ENCODE data around the gene UIMC1.
A peak's percentile ranks its signal among the peaks of the same experiment; 100 is the strongest.

The UIMC1 gene

DNA sequence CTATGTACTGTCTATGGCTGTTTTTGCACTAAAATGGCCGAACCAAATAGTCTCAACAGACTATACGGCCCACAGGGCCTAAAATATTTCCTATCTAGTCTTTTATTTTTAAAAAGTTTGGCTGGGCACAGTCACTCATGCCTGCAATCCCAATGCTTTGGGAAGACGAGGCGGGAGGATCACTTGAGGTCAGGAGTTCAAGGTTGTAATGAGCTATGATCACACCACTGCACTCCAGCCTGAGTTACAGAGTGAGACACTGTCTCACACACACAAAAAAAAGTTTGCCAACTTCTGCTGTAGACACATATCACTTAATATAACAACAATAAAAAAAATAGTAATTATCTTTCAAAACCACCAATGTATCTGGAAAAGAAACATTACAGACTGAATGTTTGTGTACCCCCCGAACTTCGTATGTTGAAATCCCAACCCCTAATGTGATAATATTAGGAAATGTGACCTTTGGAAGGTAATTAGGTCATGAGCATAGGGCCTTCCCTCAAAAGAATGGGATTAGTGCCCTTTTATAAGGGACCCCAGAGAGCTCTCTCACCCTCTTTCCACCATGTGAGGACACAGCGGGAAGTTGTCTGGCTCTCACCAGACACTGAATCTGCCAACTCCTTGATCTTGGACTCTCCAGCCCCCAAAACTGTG is 53.9 kb downstream of the UIMC1 start:
- DNase-seq (ENCODE audit: low spot score): no peak

DNA sequence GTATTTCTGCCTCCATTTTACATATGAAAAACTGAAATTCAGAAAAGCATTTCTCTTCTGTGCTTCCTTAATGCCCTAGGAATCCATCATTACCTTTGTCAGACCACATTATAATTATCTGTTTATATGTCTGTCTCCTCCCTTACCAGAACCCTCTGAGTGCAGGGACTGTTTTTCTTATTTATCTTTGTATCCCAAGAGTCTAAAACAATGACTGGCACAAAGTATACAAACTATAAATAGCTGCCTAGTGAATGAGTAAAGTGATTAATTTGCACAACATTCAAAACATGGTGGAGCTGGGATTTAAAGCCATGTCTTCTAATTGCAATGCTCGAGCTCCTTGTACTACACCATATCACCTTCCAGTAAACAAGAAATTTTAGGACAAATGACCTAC is 58.1 kb downstream of the UIMC1 start:
- DNase-seq (ENCODE audit: low spot score): no peak

DNA sequence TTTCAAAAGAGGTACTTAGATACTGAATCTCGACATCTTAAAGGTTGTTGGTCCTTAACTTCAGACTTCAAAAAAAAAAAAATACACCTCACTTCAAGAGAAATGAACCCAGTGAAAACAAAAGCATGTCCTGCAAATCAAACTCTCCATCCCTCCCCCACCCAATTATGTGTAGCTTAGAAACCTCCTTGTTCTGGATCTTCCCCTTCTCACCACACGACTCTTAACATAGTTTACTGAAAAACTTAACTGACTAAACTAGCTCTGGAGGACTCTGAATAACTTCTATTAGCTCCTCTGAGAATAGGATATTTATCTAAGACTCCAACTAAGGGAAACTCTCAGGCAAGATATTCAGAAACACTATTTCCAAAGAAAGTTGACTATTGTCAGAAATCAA is 58.7 kb downstream of the UIMC1 start:
- no peak for DNase-seq (ENCODE audit: low spot score)

DNA sequence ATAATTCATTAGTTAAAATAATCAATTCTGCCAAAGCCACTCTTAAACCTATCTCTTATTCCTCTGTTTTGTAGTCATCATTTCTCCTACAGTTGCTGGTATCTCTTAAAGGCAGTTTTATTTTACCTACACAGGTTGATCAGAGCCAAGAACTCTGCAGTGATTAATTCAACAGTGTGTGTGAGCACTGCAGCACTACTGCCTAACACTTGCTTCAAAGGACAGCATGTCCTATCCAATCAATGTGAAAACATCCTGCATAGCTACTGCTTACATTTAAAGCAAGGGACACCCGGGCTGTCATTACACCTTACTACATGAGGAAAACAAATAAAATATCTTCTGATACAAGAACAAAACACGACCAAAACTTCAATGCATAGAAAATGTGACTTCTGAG is 62.3 kb downstream of the UIMC1 start:
- peak; percentile 20 for DNase-seq (ENCODE audit: low spot score)

DNA sequence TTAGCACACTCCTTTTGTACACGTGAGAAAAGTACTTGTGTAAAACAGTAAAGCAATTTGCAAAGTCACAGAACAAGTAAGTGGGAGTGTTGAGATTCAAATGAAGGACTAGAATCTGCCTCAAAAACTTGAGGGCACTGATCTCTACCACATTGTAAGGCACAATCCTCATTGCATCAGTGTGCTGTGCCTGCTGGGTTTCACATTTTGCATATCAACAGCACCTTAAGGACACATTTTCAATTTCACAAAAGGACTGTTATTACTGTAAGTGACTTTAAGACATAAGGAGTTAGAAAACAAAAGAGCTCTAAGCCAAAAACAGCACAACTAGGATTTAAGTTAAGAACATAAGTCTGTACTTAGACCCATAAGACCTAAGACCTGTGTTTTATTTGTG is 62.8 kb downstream of the UIMC1 start:
- DNase-seq (ENCODE audit: low spot score): peak; percentile 28

DNA sequence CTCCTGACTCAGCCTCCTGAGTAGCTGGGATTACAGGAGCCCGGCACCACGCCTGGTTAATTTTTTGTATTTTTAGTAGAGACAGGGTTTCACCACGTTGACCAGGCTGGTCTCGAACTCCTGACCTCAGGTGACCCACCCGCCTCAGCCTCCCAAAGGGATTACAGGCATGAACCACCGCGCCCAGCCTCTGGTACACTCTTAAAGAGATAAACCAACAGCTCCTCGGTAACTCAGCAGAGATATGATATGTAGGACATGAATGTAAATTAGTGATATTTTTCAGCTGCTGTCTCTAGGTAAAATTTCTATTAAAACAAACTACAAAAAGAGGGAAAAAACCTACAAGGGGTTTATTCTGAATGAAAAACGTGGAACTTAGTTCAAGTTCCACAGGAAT is 64.6 kb downstream of the UIMC1 start:
- no peak for DNase-seq (ENCODE audit: low spot score)

DNA sequence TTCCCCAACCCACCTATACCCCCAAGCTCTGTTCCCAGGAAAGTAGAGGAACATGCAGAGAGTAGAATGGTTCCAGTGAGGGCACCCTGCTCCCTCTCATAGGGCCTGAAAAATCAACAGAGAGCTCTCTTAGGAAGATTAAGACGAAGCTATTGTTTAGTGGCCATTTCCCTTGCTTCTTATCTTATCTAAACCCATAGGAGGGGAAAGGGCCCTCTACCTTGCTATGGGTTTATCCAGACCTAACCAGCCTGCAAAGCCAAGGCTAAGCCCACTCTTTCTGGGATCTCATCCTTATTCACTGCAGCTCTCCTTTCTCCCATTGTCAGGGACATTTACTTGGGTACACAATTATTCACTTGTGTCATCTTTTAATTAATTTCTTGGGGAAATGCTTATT is 68.1 kb downstream of the UIMC1 start:
- no peak for DNase-seq (ENCODE audit: low spot score)

DNA sequence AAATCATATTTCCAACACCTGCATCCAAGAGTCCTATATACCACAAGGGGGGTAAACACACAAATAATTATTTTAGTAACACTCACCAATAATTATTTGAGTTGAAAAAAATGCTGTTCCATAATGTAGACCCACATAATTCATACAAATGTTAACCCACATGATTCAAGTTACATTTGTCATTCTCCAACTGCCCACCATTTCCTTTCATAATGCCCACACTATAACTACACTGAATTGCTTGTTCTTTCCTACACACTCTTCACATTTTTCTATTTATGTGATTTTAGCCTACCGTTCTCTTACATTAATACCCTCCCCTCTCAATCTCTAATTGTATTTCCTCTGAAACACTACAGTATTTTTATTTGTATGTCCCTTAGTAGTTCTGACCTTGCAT is 71.6 kb downstream of the UIMC1 start:
- DNase-seq (ENCODE audit: low spot score): no peak

DNA sequence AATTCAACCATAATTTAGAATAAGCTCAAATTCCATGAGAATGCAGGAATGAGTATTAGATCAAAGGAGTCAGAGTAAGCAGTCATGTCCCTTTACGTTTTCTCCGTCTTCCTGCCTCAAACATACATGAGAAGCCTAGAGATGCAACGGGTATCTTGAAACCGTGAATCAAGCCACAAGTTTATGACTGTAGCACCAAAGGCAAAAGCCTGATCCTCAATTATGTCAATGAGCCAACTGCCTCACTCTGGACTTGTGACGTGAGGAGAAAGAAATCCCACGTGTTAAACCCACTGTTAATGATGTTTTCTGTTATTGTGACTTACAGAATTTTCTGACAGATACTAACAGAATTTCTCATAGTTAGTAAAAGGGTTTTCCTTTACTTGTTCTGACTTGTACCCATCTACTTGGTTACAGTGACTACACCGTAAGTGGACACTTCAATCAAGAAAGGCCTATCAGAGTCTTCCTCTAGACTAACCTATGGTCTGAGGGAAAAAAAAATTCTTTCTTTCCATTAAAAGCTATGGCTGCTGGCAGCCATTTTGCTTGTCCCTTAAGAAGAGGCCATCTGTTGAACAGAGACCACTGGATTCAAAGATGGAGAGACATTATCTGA is 72.2 kb downstream of the UIMC1 start:
- no peak for DNase-seq (ENCODE audit: low spot score)

DNA sequence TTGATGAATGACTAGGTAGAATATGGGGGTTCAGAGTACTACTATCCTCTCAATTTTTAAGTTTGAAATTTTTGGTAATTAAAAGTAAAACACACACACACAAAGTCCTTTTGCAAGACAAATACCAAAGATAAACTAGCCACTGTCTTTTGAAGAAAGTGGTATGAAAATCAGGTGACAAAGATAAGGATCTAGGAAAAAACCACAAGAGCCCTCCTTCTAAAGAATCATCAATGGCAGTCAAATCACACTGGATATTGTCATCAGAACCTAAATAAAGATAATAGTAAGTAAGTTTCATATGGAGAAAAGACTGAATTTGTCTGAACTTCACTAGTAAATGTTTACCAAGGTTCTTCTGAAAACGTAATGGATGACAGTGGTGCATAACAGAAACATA is 76.9 kb downstream of the UIMC1 start:
- DNase-seq (ENCODE audit: low spot score): no peak

DNA sequence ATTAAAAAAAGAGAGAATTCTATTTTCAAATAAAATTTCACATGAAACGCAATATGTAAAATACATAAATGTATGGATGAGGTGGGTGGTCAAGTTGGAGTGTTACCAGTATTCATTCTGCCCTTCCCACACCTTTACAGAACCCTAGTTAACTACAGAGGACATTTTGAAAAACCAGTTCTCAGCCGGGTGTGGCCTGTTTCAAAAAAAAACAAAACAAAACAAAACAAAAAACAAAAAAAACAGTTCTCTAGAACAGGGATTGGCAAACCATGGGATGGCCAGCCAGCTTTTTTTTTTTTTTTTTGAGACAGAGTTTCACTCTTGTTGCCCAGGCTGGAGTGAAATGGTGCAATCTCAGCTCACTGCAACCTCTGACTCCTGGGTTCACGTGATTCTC is 79.0 kb downstream of the UIMC1 start:
- no peak for DNase-seq (ENCODE audit: low spot score)

DNA sequence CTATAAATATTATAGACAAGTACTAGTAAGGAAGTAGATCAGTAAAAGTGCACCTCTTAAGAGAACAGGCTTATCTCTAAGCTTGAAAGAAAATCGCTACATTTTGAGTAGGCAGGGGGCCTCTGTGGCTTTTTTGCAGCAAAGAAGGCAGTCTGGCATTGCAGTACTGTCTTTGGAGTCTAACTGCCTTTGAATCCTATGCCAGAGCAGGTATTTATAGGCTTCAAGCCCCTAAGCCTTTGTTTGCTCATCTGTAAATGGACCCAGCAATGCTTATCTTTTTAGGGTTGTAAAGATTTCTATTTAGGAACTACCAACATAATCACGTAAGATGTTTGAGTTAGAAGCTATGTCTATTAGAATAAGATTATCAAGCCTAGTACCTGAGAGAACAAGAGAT is 83.8 kb downstream of the UIMC1 start:
- DNase-seq (ENCODE audit: low spot score): no peak

DNA sequence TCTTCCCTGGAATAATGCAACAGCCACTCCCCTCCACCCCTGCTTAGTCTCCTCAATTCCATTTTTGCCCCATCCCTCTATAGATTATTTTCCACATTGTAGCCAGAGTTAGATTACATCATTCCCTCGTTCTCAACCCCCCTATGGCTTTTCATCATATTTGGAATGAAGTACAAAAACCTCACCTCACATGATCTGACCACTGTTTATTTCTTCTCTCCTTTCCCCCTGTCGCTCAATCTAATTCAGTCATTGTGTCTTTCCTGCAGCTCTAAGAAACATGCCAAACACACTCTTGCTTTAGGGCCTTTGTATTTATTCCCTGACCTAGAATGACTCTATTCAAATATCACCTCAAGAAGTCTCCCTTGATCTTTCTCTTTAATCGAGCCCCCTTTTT is 84.9 kb downstream of the UIMC1 start:
- DNase-seq (ENCODE audit: low spot score): no peak

DNA sequence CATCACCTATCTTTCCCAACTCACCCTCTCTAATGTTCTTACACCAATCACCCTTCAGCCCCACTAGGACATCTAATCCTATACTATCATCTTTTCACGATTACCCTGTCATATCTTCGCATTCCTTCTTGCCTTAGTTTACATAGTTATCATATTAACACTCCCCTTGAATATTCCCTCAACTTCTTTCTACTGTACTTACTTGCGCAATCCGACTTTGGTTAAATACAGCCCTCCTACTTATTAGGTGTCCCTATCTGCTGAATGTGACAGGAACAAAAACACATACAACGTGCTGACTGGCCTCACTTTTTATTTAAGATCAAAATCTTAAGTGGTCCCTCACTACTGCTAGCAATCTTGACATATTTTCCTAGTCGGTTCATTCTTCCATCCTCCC is 88.0 kb downstream of the UIMC1 start:
- DNase-seq (ENCODE audit: low spot score): no peak

DNA sequence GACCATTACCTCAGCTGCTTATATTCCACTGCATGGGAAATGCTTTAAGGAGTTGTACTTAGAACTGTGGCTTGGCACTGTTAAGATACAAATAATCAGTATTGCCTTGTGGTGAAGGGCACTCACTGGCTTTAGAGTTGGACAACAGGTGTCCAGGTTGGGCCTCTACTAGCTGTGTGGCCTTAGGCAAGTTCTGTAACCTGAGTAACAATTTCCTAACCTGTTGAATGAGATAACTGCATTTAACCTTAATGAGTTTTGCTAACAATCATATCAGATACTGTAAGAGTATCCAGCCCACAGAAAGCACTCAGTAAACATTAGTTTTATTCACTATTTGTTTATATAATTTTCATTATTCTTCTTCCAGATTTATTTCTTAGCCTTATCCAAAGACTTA is 90.2 kb downstream of the UIMC1 start:
- no peak for DNase-seq (ENCODE audit: low spot score)

DNA sequence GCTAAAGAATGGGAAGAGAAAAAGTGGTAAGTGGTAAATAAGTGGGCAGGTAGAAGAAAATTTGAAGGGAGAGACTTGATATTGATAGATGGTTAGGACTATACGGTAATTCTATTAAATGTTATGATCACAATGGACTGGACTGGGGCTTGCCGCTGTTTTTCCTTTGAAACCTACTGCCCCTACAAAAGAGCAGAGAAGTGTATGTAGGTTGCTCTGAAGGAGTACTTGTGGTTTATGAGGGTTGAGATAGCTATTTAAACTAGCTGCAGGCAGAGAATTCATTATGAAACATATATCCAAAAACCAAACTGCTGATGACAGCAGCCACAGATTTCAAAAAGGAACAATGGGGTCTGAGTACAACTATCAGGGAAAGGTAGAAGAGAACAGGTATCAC is 90.7 kb downstream of the UIMC1 start:
- DNase-seq (ENCODE audit: low spot score): no peak

DNA sequence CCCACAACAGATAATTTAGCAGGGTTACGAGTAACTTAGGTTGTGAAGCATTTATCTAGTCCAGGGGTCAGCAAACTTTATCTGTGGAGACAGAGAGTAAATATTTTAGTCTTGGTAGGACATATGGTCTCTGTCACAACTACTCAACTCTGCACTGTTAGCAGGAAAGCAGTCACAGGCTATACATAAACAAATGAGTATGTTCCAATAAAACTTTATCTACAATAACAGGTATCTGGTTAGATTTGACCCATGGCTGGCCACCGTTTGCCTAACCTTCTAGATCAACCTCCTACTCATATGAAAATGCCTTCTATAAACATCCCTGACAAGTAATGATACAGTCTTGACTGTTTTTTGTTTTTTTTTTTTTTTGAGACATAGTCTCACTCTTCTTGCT is 94.5 kb downstream of the UIMC1 start:
- DNase-seq (ENCODE audit: low spot score): no peak

DNA sequence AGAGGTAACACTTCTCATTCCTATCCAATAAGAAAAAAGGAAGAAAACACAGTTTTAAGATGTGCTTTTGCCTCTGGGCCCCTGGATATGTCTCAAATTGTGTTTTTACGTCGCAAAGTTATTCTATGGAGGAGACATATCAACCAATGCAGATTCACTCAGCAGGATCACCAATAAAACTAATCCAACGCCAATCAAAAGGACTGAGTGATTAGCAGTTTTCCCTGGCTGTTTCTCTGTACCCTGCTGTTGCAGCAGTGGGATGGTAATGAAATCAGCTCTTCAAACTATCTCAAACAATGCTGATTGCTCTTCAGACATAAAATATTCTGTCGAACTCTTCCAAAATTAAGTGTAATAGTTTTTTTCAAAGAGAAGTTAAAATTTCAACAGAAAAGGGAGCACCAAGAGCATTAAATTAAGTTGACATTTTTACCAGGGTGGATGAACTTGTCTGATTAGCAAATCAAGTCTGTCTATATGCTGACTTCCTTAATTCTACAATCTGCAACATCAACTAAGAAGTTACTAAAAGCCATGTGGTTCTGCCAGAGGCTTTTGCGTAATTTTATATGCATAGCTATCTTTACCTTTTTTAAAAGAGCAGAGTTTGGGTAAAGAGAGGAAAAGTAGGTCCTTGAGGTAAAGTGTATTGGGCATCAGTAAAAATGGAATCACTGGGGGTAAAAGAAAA is 97.8 kb downstream of the UIMC1 start:
- no peak for DNase-seq (ENCODE audit: low spot score)

DNA sequence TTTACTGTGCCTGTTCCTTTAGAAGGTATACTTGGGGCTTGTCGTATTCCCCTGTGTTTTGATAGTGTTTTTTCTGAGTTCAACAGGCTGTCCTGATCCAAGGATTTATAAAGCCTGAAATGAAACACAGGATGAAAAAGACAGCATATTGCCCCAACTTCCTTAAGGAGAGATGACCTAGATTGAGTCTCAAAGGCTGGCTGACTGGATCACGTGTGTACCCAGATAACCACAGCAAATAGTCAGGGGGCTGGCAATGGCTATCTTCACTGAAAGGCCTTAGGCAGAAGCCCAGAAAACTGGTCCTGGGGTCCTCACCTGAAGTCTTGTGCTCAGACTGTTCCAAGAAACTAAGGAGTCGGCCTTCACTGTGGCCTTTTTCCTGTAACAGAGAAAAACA is 99.8 kb downstream of the UIMC1 start:
- DNase-seq (ENCODE audit: low spot score): no peak

DNA sequence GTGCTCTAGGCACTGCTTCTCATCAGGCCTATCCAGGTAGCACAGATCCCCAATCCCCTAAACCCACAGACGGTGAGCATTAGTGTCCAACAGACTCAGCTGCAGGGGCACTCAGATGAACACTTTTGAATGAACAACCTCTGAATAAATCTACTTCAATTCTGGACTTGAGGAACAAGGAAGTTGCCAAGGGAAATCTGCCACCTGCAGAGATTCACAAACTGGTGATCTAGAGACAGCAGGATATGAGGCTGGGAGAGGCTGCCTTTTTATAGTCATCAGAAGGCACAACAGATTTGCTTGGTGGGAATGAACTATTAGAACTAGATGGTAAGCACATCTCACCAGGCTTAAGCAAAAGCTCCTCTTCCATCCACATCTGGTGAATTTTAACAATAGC is 100.5 kb downstream of the UIMC1 start:
- no peak for DNase-seq (ENCODE audit: low spot score)

DNA sequence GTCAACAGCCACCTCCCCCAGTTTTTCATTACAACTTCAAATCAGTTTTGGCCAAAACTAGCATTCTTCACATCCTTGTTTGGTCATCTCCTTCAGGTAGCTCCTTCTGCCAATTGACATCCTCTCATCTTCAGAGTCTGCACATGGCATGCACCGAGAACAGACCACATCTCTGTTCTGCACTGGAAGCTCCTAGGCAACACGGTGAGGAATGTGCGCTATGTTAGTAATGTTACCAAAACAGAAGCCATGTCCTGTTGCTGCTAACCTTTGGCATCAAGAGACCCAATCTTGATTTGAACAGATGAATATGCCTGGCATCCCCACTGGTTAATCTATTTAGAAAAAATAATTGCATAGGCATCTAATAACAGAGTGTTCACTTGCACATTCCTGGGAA is 102.3 kb downstream of the UIMC1 start:
- DNase-seq (ENCODE audit: low spot score): no peak

DNA sequence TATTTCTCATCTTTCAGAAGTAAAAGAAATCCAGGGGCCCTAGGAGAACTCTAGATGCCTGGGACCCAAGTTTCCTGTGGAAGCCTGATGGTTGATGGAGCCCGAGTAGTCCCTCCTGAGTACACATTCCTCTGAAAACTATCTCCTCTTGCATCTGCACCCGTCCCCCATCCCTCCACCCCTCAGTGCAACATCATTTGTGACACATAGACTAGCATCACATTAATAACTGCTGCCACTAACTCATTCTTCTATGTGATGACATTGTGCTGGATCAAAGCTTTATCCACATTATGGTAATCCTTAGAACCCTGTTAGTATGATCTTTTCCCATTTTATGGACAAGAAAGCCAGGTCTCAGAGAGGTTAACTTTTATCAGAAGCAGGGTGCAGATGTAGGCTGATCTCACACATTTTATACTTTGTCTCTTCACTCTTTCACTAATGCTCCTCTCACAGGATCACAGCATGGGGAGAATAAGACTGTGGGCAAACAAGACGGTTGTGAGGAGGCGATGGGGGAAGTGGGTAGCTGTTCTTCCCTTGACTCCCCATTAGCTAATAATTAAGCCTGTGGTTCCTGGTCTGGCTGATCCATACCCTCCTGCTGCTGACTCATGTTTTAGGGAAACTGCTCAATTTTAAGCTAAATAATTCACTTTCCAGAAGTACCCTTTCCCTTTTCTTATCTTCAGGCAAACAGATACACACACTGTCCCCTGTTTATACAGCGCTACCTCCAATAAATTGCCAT is 103.5 kb downstream of the UIMC1 start:
- no peak for DNase-seq (ENCODE audit: low spot score)

Measured in iPS-NIHi11 (cell line).